HUES48 (cell line): ENCODE data around the gene PRKAR1B.

Source experiments
- H3K27ac ChIP-seq: one replicate; pipeline ENCODE4 v1.7.0; 2013; ENCODE audit warnings: low read depth, low read length, inconsistent platforms
- H3K27me3 ChIP-seq: 2 replicates; pipeline ENCODE4 v1.6.1; 2013; ENCODE audit warnings: mild to moderate bottlenecking, low read length; ENCODE audit not compliant: control insufficient read depth, insufficient read depth
- H3K36me3 ChIP-seq: 2 replicates; pipeline ENCODE4 v1.6.1; 2013; ENCODE audit warnings: low read length; ENCODE audit not compliant: control insufficient read depth, insufficient read depth
- H3K4me1 ChIP-seq: 2 replicates; pipeline ENCODE4 v1.6.1; 2013; ENCODE audit warnings: mild to moderate bottlenecking, low read length; ENCODE audit not compliant: control insufficient read depth, insufficient read depth
- H3K4me3 ChIP-seq: 2 replicates; pipeline ENCODE4 v1.5.1; 2013; ENCODE audit warnings: mild to moderate bottlenecking, low read depth, low read length
- H3K9ac ChIP-seq: 2 replicates; pipeline ENCODE4 v1.6.1; 2013; ENCODE audit warnings: mild to moderate bottlenecking, low read depth, low read length, moderate library complexity
- H3K9me3 ChIP-seq: 2 replicates; pipeline ENCODE4 v1.6.1; 2013; ENCODE audit warnings: low read length; ENCODE audit not compliant: control insufficient read depth, insufficient read depth

PRKAR1B gene

GRCh38 chr7:509426-510130 is 217.5 kb downstream of the PRKAR1B start:
- H3K27me3 ChIP-seq = no peaks in the 10 kb centered on the region
- H3K4me1 ChIP-seq = peaks cover 13% of the 10 kb centered on the region
- H3K27ac ChIP-seq = no peak overlapping the region
- no peak overlapping the region for H3K4me3 ChIP-seq
- peaks cover 8% of the 10 kb centered on the region for H3K36me3 ChIP-seq
- no peaks in the 10 kb centered on the region for H3K9me3 ChIP-seq
- H3K9ac ChIP-seq = no peak overlapping the region

DNA sequence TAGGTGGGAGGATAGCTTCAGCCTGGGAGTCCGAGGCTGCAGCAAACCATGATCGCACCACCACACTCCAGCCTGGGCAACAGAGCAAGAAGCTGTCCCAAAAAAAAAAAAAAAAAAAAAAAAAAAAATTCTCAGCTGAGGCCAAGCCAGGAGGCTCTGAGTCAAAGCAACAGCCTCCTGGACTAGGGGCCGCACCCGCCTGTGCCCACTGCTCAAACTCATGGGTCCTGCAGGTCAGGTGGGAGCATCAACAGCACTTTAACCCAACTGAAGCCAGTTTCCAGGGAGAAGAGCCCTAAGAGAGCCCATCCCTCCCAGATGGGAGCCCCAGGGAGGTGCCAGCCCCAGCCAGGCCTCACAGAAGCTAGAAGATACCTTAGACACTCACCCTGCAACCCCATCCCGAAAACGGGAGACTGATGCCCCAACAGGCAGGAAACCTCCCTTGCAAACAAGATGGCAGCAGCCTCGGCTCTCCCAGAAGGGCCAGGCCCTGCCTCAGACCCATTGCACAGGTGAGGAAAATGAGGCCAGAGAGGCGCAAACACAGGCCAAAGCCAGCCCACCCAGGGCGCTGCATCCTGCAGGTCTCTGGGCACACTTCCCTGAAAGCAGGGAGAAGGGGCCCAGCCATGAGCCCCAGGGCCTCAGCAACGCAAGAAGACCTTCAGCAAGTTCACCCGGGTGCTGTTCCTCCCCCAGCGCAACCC is 218.5 kb downstream of the PRKAR1B start:
- H3K4me3 ChIP-seq = no peak overlapping the region
- no peak overlapping the region for H3K27ac ChIP-seq
- no peak overlapping the region for H3K9ac ChIP-seq
- peaks cover 4% of the 10 kb centered on the region for H3K4me1 ChIP-seq
- peaks cover 8% of the 10 kb centered on the region for H3K36me3 ChIP-seq
- no peaks in the 10 kb centered on the region for H3K9me3 ChIP-seq
- H3K27me3 ChIP-seq = no peaks in the 10 kb centered on the region

- no peak overlapping the region for H3K9ac ChIP-seq
- H3K27ac ChIP-seq = no peak overlapping the region
- H3K27me3 ChIP-seq = no peaks in the 10 kb centered on the region
These were observed 219.3 kb downstream of the PRKAR1B start for GRCh38 chr7:507623-508300.

GRCh38 chr7:506921-507622 is 220.0 kb downstream of the PRKAR1B start:
- H3K4me3 ChIP-seq = no peak overlapping the region
- no peaks in the 10 kb centered on the region for H3K27me3 ChIP-seq
- no peak overlapping the region for H3K27ac ChIP-seq
- no peaks in the 10 kb centered on the region for H3K9me3 ChIP-seq
- no peak overlapping the region for H3K9ac ChIP-seq
- H3K36me3 ChIP-seq = peaks cover 8% of the 10 kb centered on the region
- no peaks in the 10 kb centered on the region for H3K4me1 ChIP-seq

More at GRCh38 chr7:507623-508300, 219.3 kb downstream of the PRKAR1B start:
- no peaks in the 10 kb centered on the region; the same call in 1 of the 2 replicates for H3K4me1 ChIP-seq
- no peaks in the 10 kb centered on the region for H3K9me3 ChIP-seq
- H3K36me3 ChIP-seq = peaks cover 8% of the 10 kb centered on the region
- H3K4me3 ChIP-seq = no peak overlapping the region

DNA sequence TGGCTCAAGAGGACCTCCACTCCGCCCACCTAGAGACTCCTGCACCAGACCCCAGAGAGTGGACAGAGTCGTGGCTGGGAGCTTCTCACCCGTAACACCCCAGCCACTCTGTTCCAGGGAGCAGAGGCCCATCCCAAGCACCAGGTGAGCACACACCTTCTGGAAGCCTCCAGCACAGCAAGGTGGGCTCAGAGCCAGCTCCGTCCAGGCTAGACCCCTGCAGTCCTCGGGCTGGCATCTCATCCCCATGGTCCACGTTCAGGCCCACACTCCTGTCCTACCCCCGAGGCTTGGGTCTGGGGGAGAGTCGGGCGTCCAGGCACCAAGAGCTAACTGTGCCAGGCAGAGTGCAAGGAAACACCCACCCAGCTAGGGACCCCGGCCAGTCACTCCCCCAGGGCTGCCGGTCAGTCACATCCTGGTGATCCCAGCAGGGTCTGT is 220.7 kb downstream of the PRKAR1B start:
- Histone ChIP-seq H3K27ac (no peak overlapping the region), H3K4me1 (no peaks in the 10 kb centered on the region), H3K36me3 (peaks cover 8% of the 10 kb centered on the region), H3K4me3 (no peak overlapping the region), H3K27me3 (no peaks in the 10 kb centered on the region), H3K9ac (no peak overlapping the region), H3K9me3 (no peaks in the 10 kb centered on the region)

DNA sequence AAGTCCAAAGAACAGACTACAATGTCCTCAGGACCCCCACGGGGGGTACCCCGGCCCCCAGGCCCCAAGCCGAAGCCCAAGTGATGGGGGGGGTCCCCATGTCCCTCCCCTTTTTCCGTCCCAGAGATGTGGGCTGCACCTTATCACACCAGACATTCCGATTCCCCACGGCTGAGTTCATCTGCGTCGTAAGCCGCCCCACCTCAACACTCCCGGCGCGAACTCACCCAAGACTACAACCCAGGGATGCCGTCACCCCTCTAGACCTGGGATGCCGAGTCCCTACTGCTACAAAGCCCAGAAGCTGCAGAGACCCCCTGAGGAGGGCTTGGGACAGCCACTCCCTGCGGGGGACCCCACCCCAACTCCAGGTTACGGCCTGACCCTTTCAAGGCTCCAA is 221.9 kb downstream of the PRKAR1B start:
- Histone ChIP-seq H3K36me3 (peaks cover 19% of the 10 kb centered on the region), H3K4me3 (no peak overlapping the region), H3K9me3 (no peaks in the 10 kb centered on the region), H3K27me3 (no peaks in the 10 kb centered on the region), H3K9ac (no peak overlapping the region), H3K27ac (no peak overlapping the region), H3K4me1 (no peaks in the 10 kb centered on the region)

GRCh38 chr7:504221-505111 is 222.6 kb downstream of the PRKAR1B start:
- no peak overlapping the region for H3K9ac ChIP-seq
- no peaks in the 10 kb centered on the region for H3K9me3 ChIP-seq
- no peaks in the 10 kb centered on the region for H3K27me3 ChIP-seq
- H3K36me3 ChIP-seq = peaks cover 26% of the 10 kb centered on the region
- no peak overlapping the region for H3K4me3 ChIP-seq
- no peaks in the 10 kb centered on the region for H3K4me1 ChIP-seq
- H3K27ac ChIP-seq = no peak overlapping the region

DNA sequence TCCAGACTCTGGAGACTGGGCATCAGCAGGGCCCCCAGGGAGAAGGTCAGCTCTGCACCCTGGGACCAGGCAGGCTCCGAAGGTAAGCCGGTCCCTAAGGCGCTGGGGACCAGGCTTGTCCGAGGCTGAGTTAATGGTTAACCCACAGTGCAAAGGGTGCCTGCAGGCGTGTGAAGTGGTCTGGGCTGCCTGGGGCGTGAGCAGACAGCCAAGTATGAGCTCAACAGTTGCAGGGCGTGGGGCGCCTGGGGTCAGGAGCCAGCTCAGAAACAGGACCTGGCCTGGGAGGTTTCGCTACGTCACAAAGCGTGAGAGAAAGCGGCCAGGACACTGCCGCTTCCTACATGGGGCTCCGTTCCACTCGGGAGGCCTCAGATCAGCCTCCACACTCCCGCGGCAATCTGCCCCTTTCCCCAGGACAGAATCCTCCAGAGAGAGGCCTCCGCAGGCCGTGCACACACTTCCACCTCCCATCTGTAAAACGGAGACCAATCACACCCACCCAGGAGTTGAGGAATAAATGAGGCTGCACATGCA is 223.4 kb downstream of the PRKAR1B start:
- Histone ChIP-seq H3K27me3 (no peaks in the 10 kb centered on the region), H3K9ac (no peak overlapping the region), H3K36me3 (peaks cover 26% of the 10 kb centered on the region), H3K9me3 (no peaks in the 10 kb centered on the region), H3K4me1 (no peaks in the 10 kb centered on the region), H3K4me3 (no peak overlapping the region), H3K27ac (no peak overlapping the region)

- peaks cover 34% of the 10 kb centered on the region for H3K36me3 ChIP-seq
These were observed 224.8 kb downstream of the PRKAR1B start for GRCh38 chr7:502296-502695.

GRCh38 chr7:501526-501925 is 225.6 kb downstream of the PRKAR1B start:
- Histone ChIP-seq H3K27ac (no peak overlapping the region), H3K4me1 (no peaks in the 10 kb centered on the region), H3K36me3 (peaks cover 40% of the 10 kb centered on the region), H3K27me3 (no peaks in the 10 kb centered on the region), H3K9ac (no peak overlapping the region), H3K9me3 (no peaks in the 10 kb centered on the region), H3K4me3 (no peak overlapping the region)

More at GRCh38 chr7:502296-502695, 224.8 kb downstream of the PRKAR1B start:
- no peaks in the 10 kb centered on the region for H3K27me3 ChIP-seq
- no peak overlapping the region for H3K27ac ChIP-seq
- H3K4me3 ChIP-seq = no peak overlapping the region
- H3K4me1 ChIP-seq = no peaks in the 10 kb centered on the region
- no peaks in the 10 kb centered on the region for H3K9me3 ChIP-seq
- no peak overlapping the region for H3K9ac ChIP-seq
